Lower leg skin (tissue), 4 donors: ENCODE measurements around the gene EFHC1. TPM values are rescaled to one million over a fixed set of nuclear protein-coding genes. Genes with fewer than 3 reads are reported as not detected.

Source experiments
- DNase-seq, 2 donors: peaks; one replicate each; pipeline ENCODE4 v3.0.0-alpha.2; 2019; ENCODE audit warnings: low spot score in 2 of 2
- H3K4me3 ChIP-seq: fragments of 200-600 bp; sonication (generic); 2 replicates; pipeline ENCODE4 v1.5.1; 2017; ENCODE audit warnings: mild to moderate bottlenecking, low read depth; ENCODE audit not compliant: poor library complexity, severe bottlenecking
- CTCF ChIP-seq, 3 donors: fragments of 450-650 bp; IDR thresholded peaks; one replicate each; pipeline ENCODE4 v1.5.1; 2016; ENCODE audit warnings: antibody characterized with exemption in 3 of 3, mild to moderate bottlenecking in 3 of 3, moderate library complexity in 2 of 3
- POLR2A ChIP-seq, 2 donors: fragments of 450-650 bp; IDR thresholded peaks; one replicate each; pipeline ENCODE4 v1.6.1; 2016 to 2017; ENCODE audit warnings: antibody characterized with exemption in 2 of 2, mild to moderate bottlenecking in 1 of 2, moderate library complexity in 1 of 2
- WGBS, 2 donors: methylation state at CpG; one replicate each; pipeline ENCODE4 v1.1.5; 2018; 5-methylcytosine and 5-hydroxymethylcytosine counted together
- intact Hi-C: fragments of 100-400 bp; cut with DNase I; formaldehyde crosslinking; loops from one replicate; pipeline ENCODE4 v1.15.0; 2023; ENCODE audit warnings: low total_unique reads
- total RNA-seq, 4 donors: library from RNA; depleted of rRNA; stranded (reverse); fragments of >200 nt; gene quantifications; one replicate each; pipeline ENCODE4 v1.1.0, GENCODE V29; 2016

EFHC1 gene
- total RNA-seq, 4 donors from 2014 or later, result 12.2 to 22.8 (median 18.1) TPM

- no peak for TF ChIP-seq CTCF (IDR thresholded peaks at IDR 0.05)
- TF ChIP-seq POLR2A (IDR thresholded peaks at IDR 0.05), result no peak
- DNase-seq, result peak in 1 of 2 donors; percentile 76
- WGBS, 2 donors, result 88% methylated on average over 16 of the region's 16 CpGs
- intact Hi-C loops, result no loop called here
- no peak overlapping the region for H3K4me3 ChIP-seq
Observed at GRCh38 chr6:52505726-52506409, 85.7 kb downstream of the EFHC1 start.

GRCh38 chr6:52506476-52506875 lies 86.3 kb downstream of the EFHC1 start:
- WGBS, 2 donors, result 83% methylated on average over 9 of the region's 9 CpGs
- no peak for TF ChIP-seq CTCF (IDR thresholded peaks at IDR 0.05)
- no peak for TF ChIP-seq POLR2A (IDR thresholded peaks at IDR 0.05)
- intact Hi-C loops, result no loop called here
- DNase-seq, result peak in 1 of 2 donors; percentile 76
- H3K4me3 ChIP-seq, result no peak overlapping the region

- TF ChIP-seq POLR2A (IDR thresholded peaks at IDR 0.05) (no peak), CTCF (IDR thresholded peaks at IDR 0.05) (no peak)
- intact Hi-C loops, result no loop called here
- no peak for DNase-seq
- no peak overlapping the region for H3K4me3 ChIP-seq
- WGBS, 2 donors, result 83 to 90% methylated on average over 3 of the region's 3 CpGs
Observed at GRCh38 chr6:52507557-52508260, 87.6 kb downstream of the EFHC1 start.

GRCh38 chr6:52508261-52508739 lies 88.2 kb downstream of the EFHC1 start:
- TF ChIP-seq CTCF (IDR thresholded peaks at IDR 0.05), result no peak
- no peak for TF ChIP-seq POLR2A (IDR thresholded peaks at IDR 0.05)
- intact Hi-C loops, result no loop called here
- 91 to 96% methylated on average over 5 of the region's 5 CpGs for WGBS, 2 donors
- DNase-seq, result no peak
- no peak overlapping the region for H3K4me3 ChIP-seq

- H3K4me3 ChIP-seq, result no peak overlapping the region
- intact Hi-C loops, result no loop called here
- peak in 1 of 2 donors; percentile 78 for DNase-seq
- no peak for TF ChIP-seq CTCF (IDR thresholded peaks at IDR 0.05)
- TF ChIP-seq POLR2A (IDR thresholded peaks at IDR 0.05), result no peak
- 78 to 93% methylated on average over 13 to 14 of the region's 14 CpGs for WGBS, 2 donors
Observed at GRCh38 chr6:52509281-52510212, 89.4 kb downstream of the EFHC1 start.
